Kidney epithelial cell (primary cell): ENCODE measurements around the gene SLC22A7. TPM values are rescaled to one million over a fixed set of nuclear protein-coding genes. Genes with fewer than 3 reads are reported as not detected.

ENCODE experiments used
- DNase-seq: peaks from one replicate; pipeline ENCODE4 v3.0.0-alpha.2; 2010; ENCODE audit warnings: low read depth
- H3K27me3 ChIP-seq: 2 replicates; pipeline ENCODE4 v1.6.0; 2011; ENCODE audit warnings: low read length; ENCODE audit not compliant: control insufficient read depth, insufficient read depth
- H3K36me3 ChIP-seq: 2 replicates; pipeline ENCODE4 v1.5.1; 2011; ENCODE audit warnings: low read length; ENCODE audit not compliant: control insufficient read depth, insufficient read depth
- H3K4me3 ChIP-seq: 2 replicates; pipeline ENCODE4 v1.5.1; 2011; ENCODE audit warnings: low read depth, mild to moderate bottlenecking, control low read depth, low read length
- total RNA-seq: library from RNA; depleted of rRNA; stranded (reverse); fragments of >200 nt; gene quantifications from 2 replicates; pipeline ENCODE4 v1.2.3, GENCODE V29; 2015
- TF ChIP-seq, protein P1 (sequence below): IDR thresholded peaks from 2 replicates; pipeline ENCODE4 v1.5.1; 2011; ENCODE audit warnings: mild to moderate bottlenecking, moderate library complexity, low read length, control low read depth, inconsistent platforms; ENCODE audit not compliant: insufficient read depth, poor library complexity, severe bottlenecking

The SLC22A7 gene
- total RNA-seq, 1 donor from 2014 or later, result not detected

GRCh38 chr6:43258807-43259686, 39.0 kb upstream of the SLC22A7 start:
- peaks cover 9% of the 10 kb centered on the region for H3K27me3 ChIP-seq
- no peaks in the 10 kb centered on the region for H3K36me3 ChIP-seq
- H3K4me3 ChIP-seq, result no peak overlapping the region
- no peak for DNase-seq
- TF ChIP-seq, protein P1, sequence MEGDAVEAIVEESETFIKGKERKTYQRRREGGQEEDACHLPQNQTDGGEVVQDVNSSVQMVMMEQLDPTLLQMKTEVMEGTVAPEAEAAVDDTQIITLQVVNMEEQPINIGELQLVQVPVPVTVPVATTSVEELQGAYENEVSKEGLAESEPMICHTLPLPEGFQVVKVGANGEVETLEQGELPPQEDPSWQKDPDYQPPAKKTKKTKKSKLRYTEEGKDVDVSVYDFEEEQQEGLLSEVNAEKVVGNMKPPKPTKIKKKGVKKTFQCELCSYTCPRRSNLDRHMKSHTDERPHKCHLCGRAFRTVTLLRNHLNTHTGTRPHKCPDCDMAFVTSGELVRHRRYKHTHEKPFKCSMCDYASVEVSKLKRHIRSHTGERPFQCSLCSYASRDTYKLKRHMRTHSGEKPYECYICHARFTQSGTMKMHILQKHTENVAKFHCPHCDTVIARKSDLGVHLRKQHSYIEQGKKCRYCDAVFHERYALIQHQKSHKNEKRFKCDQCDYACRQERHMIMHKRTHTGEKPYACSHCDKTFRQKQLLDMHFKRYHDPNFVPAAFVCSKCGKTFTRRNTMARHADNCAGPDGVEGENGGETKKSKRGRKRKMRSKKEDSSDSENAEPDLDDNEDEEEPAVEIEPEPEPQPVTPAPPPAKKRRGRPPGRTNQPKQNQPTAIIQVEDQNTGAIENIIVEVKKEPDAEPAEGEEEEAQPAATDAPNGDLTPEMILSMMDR, result no peak

DNA sequence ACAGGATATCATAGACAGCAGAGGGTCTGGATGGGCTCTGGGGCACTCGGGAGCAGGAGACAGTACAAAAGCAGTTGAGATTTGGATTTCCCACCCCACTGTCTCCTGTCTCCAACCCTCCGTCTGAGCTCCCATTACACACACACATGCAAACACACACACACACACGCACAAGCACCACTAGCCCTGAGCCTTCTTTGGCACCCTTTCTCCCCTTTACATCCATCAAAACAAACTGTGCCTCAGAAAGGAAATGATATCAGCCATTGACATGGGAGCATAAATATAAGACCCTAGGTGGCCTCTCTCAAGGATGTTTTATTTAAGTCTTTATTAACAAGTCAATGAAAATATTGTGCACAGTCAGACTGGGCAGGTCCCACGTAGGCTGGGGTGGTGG, 37.3 kb upstream of the SLC22A7 start:
- no peak overlapping the region for H3K4me3 ChIP-seq
- no peak for DNase-seq

DNA sequence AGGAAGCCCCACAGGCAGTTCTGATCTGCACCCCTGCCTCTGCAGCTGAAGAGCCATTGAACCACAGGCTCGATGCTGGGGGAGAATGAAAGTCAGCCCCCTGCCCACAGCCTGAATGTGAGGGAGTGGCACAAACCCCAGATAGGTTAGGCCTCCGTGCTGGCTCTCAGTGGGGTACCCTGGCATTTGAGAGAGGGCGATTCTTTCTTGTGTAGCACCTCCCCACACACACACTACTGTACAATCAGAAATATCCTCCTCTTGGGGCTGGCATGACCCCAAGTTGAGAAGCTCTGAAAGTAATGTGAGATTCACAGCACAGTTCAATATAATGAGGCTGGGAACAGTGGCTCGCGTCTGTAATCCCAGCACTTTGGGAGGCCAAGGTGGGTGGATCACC, 36.9 kb upstream of the SLC22A7 start:
- TF ChIP-seq, protein P1, result no peak
- Histone ChIP-seq H3K4me3 (no peak overlapping the region), H3K27me3 (peaks cover 9% of the 10 kb centered on the region), H3K36me3 (no peaks in the 10 kb centered on the region)
- DNase-seq, result no peak

More for the DNA sequence above, 37.3 kb upstream of the SLC22A7 start:
- H3K36me3 ChIP-seq, result no peaks in the 10 kb centered on the region
- peaks cover 9% of the 10 kb centered on the region for H3K27me3 ChIP-seq
- TF ChIP-seq, protein P1, result no peak

DNA sequence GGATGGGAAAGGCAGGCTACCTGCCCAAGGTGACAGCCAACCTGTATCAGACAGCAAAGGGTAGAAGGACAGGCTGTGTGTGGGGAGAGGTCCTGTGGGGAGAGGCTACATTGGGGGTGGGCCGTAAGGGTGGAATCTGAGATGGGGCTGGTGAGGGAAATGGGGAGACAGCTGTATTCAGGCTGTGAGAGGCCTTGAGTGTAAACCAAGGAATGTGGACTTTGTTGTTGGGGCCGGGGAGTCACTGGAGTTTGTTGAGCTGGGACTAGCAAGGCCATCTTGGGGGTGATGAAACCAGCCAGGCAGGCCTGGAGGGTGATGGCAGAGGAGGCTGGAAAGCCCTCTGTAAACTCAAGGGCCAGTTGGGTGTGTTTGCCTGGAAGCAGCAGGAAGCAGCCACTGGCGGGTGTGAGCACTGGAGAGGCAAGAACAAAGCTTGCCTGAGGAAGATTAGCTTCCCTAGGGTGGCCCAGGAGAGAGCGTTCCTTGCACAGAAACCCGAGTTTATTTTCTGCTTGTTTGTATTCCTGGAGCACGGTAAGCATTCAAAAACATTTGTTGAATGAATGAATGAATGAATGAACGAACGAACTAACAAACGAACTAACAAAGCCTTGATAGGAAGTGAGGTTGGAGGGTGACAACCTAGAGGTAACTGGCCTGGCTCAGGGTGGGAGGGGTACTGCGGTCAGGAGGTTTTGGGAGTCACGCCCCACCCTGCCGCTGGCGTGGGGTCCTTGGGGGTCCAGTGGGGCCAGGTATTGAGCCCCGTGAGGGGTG, 35.9 kb upstream of the SLC22A7 start:
- H3K4me3 ChIP-seq, result no peak overlapping the region
- TF ChIP-seq, protein P1, result no peak
- no peak for DNase-seq
- peaks cover 5% of the 10 kb centered on the region for H3K27me3 ChIP-seq
- H3K36me3 ChIP-seq, result no peaks in the 10 kb centered on the region

- peaks cover 5% of the 10 kb centered on the region for H3K27me3 ChIP-seq
- H3K36me3 ChIP-seq, result no peaks in the 10 kb centered on the region
- TF ChIP-seq, protein P1, result no peak
- no peak overlapping the region for H3K4me3 ChIP-seq
- DNase-seq, result no peak
Observed at GRCh38 chr6:43262780-43263313, 35.2 kb upstream of the SLC22A7 start.
